HG03571 (cell line): ENCODE measurements around the gene CEPT1.
"Not testable (repeated sequence)": the region's sequence is repeated elsewhere in the genome, so short reads cannot be mapped to it uniquely, and the experiment has no call there.

Experiments used
- ATAC-seq: cut with Tn5 transposase; IDR thresholded peaks from one replicate; pipeline ENCODE4 v1.9.1; 2021; ENCODE audit not compliant: unreplicated experiment

The CEPT1 gene

DNA sequence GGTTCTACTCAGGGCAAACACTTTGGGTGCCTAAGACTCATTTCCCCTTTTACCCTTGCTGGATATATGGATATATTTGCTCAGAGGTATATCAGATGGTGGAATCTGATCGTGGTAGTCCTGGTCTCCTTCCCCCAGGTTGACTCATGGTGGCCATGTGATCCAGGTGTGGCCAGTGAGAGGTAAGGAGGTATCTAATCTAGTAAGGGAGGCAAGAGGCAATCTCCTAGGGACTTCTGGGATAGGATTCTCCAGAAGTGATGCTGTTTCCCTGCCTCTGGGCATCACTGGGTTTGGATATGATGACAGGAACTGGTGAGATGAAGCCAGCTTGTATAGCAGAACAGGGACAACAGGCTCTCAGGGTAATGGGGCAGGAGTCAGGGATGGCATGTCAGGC, 68.9 kb downstream of the CEPT1 start:
- ATAC-seq: no peak

DNA sequence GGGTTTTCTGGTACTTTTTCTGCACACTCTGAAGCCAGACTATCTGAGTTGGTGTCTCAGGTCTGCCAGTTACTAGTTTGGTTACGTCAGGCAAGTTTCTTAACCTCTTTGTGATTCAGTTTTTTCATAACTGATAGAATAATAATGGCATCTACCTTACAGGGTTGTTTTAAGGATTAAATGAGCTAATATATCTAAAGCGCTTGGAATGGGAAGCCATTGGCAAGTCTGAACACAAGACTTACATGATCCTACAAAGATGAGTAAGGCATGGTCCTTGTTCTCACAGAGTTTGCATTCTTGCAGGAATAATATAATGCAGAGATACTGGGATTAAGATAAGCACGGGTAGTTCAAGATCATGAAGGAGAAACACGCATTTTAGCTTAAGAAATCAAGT, 69.6 kb downstream of the CEPT1 start:
- no peak for ATAC-seq

DNA sequence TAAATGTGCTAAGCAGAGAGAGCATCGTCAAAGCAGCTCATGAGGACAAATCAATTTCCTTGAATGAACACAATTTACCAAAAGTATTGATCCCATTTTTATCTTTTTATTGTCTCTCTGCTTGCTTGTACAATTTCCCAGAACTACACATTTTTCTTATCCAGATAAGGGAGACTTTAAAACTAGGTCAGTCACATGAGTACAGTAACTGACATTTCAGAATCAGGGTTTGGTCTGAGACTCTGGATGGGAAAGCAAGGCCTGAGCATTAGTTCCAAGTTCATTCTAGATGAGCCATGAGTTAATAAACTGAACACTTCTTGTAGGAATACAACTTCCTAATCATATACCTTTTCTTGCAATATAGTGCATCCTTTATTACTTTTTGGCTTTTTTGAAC, 71.9 kb downstream of the CEPT1 start:
- ATAC-seq: no peak

DNA sequence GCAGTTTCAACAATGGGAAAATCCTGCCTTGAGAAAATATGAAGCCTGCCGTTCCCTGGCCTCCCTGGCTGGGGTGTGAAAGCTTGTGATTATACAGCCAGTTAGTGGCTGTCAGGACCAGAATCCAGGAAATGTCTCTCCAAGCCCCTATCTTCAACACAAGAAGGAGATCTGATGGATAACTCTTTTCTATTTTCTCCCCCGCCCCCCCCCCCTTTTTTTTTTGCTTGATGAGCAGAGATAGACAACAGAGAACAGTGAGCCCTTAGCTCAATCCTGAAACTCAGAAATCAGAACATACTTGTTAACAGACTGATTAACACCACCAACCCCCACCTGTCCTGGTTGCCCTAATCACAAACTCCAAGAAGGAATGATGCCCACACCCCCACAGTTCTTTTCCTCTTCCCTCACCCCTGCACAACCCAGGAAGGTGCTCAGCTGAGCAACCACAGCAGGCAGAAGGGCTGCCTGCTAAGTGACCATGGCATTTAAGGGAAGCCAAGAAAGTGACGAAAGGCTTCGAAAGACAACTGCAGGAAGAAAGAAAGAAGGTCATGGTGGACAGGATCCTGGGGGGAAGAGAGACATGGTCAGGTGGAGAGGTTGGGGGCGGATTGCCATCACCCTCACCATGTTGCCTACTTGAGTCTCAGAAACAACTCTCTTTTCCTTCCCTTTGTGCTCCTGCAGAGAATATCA, 72.8 kb downstream of the CEPT1 start:
- ATAC-seq: no peak

DNA sequence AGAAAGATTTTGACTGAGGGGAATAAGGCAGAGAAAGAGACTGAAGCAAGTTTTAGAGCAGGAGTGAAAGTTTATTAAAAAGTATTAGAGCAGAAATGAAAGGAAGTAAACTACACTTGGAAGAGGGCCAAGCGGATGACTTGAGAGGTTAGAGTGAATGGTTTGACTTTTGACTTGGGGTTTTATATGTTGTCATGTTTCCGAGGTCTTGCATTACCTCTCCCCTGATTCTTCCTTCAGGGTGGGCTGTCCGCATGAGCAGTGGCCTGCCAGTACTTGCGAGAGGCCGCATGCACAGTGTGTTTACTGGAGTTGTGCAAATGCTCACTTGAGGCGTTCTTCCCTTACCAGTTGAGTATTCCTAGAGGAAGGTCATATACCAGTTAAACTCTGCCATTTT, 73.4 kb downstream of the CEPT1 start:
- ATAC-seq: no peak

DNA sequence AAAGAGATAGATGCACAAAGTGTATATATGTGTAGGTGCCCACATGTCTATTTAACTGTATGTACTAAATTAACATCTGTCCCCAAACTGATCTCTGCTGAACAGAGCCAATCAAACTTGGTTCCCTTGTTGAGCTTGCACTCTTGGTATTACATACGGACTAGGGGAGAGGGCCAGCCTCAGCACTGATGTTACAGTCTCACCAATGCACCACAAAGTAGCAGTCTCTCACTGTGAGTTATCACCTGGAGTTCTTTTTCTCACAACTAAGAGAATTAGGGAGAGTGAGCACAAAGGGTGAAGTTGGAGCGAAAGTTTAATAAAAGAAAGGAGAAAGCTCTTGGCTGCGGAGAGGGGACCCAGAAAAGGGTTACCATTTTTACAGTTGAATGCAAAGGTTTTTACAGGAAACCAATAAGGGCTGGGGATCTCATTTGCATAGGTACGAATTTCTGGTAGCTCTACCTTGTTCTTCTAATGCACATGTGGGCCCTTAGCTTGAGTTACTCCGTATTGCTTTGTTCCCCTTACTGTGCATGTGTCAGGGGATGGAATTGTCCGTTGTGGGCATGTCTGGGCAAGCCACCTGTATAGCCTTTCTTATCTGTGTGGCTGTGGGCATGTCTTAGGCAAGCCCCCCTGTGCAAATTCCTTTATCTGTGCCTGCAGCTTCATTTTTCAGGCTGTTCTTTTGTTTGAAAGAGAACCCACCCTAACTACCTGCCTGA, 74.2 kb downstream of the CEPT1 start:
- ATAC-seq: no peak

DNA sequence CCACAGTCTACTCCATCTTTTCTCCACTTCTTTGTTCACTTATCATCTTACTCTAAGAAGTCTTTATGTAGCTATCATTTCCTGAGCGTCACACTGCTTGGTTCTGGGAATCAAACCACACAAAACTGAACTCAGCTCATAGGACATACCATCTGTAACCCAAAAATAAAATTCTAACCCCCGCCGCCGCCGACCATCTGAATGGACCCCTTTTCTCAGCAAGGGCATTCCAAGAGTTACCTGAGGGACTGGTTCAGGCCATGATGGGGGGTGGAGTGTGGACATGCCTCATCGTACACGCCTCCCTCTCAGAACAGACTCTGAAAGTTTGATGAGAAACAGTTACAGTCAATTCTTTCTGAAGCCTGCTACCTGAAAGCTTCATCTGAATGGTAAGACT, 74.9 kb downstream of the CEPT1 start:
- no peak for ATAC-seq

DNA sequence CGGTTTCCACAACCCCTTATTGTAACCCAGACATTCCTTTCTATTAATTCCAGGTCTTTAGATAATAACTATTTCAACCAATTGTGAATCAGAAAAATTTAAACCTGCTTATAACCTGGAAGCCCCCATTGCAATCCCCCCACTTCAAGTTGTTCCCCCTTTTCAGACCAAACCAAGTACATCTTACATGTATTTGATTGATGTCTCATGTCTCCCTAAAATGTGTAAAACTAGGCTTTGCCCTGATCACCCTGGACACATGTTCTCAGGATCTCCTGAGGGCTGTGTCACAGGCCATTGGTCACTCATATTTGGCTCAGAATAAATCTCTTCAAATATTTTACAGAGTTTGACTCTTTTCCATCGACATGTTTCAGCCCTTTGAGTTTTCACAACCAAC, 75.3 kb downstream of the CEPT1 start:
- ATAC-seq: not testable (repeated sequence)

DNA sequence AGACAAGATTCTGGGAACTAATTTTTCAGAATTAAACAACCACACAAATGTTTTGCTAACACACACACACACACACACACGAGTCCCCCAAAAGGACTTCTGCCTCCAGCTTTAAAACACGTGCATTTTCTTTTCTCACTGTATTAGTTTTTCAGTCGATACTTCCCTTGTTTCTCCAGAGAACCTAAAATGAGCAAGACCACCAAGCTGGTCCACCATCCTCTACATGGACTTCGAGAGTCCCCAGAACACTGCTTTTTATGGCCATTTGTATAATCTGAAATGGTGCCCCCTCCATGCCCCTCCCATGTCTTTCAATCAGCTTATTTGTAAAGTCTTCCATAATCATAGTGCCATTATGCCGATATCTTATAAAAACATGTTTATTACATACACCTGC, 76.7 kb downstream of the CEPT1 start:
- no peak for ATAC-seq

DNA sequence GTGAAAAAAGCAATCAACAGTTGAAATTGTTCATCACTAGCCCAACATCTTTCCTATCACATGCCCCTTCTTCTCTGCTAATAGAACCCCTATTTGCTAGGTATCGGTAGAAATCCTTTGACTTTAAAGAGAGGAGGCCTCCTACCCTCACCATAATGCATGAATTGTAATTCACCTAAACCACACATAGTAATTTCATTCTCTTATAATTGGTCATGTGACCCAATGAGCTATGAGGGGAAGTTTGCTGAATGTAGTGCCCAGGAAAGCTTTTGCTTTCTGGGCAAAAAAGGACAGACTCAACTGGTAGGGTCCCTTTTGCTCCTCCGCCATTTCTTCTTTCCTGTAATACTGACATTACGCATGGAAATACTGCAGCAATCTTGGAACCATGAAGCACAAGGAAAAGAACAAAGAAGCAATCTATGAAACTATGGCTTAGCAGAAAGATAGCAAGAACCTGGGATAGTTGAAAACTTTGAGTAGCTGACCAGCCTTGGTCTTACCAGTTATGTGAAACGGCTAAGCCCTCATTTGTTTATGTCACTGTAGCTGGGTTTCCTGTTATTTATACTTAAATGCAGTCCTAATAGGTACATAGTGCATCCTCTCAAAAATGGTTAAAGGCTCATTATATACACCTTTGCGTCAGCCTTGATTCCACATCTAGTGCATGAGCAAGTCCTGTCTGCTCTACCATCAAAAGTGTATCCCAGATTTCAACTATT, 77.3 kb downstream of the CEPT1 start:
- no peak for ATAC-seq

- ATAC-seq: no peak
These were observed 78.9 kb downstream of the CEPT1 start for GRCh38 chr1:111218701-111219556.

GRCh38 chr1:111219557-111220286, 79.7 kb downstream of the CEPT1 start:
- peak; percentile 30 for ATAC-seq

GRCh38 chr1:111220302-111220890, 80.4 kb downstream of the CEPT1 start:
- no peak for ATAC-seq

DNA sequence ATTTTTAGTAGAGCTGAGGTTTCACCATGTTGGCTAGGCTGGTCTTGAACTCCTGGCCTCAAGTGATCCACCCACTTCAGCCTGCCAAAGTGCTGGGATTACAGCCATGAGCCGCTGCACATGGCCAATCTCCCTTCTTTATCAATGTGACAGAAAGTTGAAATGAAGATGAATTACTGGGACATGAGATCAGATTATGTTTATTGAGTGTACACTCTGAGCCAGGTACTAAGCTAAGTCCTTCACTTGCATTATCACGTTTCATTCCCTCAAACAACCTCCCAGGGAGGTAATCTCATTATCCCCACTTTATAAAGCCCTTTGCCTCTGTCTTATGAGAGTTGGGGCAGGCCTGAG, 81.2 kb downstream of the CEPT1 start:
- ATAC-seq: no peak

- ATAC-seq: peak; percentile 53
These were observed 81.7 kb downstream of the CEPT1 start for GRCh38 chr1:111221633-111222291.

DNA sequence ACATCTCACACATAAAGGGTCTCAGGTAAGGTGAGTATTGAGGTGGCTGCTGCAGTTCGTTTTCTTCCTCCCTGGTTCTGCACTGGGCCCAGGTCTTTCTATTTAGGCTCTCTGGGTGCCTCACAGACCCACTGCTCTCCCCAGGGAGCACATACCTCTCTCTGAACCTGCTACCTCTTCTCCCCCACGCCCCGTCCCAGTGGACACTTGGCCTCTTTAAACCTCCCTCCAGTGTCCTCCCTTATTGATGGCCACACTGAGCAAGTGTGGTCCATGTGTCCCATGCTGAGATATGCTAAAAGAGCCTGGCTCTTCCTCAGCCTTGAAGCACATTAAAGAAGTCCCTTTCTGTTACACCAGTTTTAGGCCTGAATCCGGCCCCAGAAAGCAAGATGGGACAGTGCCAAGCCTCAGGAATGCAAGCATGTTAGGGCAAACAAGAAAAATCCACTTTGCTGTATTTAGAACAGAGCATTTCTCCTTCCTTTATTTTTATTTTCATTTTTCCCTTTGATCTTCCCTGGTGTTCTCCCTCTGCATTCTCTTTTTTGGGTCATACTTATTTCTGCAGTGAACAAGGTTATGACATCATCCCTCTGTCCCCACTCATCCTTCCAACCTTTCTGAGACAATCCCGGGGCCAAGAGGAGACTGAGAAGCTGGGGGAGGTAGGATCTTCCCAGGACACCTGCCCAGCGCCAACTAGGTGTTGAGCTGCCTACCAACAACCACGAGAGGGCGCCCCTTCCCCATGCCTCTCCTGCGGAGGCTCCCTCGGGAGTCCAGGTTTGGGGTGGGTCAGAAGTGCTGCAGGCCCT, 82.5 kb downstream of the CEPT1 start:
- ATAC-seq: peak; percentile 22

DNA sequence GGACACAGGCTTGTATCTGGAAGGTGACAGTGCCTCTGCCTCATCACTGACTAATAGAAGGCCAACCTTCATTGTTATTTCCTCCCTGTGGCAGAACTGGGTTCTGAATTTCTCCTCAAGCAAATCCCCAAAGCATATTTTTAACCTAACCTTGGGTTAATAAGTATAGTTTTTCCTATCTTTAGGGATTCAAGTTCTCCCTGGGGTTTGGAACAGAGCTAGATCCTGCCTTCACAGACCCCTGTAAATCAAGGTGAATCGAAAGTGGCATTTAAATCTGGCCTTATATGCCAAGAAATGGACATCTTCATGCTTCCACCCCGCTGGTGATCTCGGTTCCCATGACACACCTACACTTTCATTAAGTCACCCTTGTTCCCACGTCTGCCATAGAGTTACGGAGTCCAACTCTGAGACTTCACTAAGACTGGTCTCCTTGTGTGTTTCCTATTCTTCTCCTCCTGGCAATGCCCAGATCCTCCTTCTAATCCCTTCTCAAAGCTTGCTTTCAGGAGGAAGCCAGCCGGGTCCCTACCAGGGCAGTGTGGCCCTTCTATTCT, 83.2 kb downstream of the CEPT1 start:
- no peak for ATAC-seq

DNA sequence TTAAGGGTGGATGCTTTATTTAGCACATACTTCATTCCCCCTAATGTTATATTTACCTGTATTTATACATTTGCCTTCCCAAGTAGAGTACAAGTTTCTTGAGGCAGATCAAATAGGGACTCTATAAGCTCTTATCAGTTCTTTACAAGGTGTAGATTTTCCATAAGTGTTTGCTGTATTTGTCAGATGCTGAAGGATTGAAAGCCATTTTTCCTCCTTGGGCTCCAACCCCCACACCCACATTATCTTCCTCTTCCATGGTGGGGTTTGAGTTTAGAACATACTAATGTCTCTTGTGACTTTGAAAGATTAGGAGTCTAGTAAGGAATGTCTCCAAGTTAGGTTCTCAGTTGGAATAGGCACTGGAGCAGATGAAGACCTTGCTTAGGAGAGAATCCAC, 85.1 kb downstream of the CEPT1 start:
- no peak for ATAC-seq
